NT2/D1 (cell line): ENCODE measurements around the gene TBXT.
"Not testable (repeated sequence)": the region's sequence is repeated elsewhere in the genome, so short reads cannot be mapped to it uniquely, and the experiment has no call there.

Source experiments
- DNase-seq: peaks from one replicate; pipeline ENCODE4 v3.0.0-alpha.2; 2011; ENCODE audit warnings: low read depth, low spot score
- H3K27me3 ChIP-seq: 2 replicates; pipeline ENCODE4 v1.6.0; 2011; ENCODE audit warnings: mild to moderate bottlenecking; ENCODE audit not compliant: insufficient read length, insufficient read depth
- H3K36me3 ChIP-seq: 2 replicates; pipeline ENCODE4 v1.6.1; 2011; ENCODE audit warnings: mild to moderate bottlenecking, low read length, mixed read lengths; ENCODE audit not compliant: insufficient read depth, insufficient read length
- H3K4me1 ChIP-seq: 2 replicates; pipeline ENCODE4 v1.5.1; 2011; ENCODE audit not compliant: insufficient read depth, insufficient read length
- H3K4me3 ChIP-seq: 2 replicates; pipeline ENCODE4 v1.5.1; 2011; ENCODE audit warnings: low read depth; ENCODE audit not compliant: insufficient read length
- H3K9ac ChIP-seq: 2 replicates; pipeline ENCODE4 v1.6.0; 2011; ENCODE audit warnings: low read depth; ENCODE audit not compliant: insufficient read length
- H3K9me3 ChIP-seq: 2 replicates; pipeline ENCODE4 v1.5.1; 2011; ENCODE audit warnings: mild to moderate bottlenecking, low read length; ENCODE audit not compliant: insufficient read depth
- SUZ12 ChIP-seq: IDR thresholded peaks from 2 replicates; pipeline ENCODE4 v1.6.1; 2011; ENCODE audit not compliant: insufficient read length, insufficient read depth; ENCODE audit errors: extremely low read depth
- YY1 ChIP-seq: IDR thresholded peaks from 2 replicates; pipeline ENCODE4 v1.6.1; 2011; ENCODE audit not compliant: insufficient read length, insufficient read depth
- ZNF274 ChIP-seq: IDR thresholded peaks from 2 replicates; pipeline ENCODE4 v1.6.1; 2011; ENCODE audit warnings: mild to moderate bottlenecking, low read depth, low read length

The TBXT gene

DNA sequence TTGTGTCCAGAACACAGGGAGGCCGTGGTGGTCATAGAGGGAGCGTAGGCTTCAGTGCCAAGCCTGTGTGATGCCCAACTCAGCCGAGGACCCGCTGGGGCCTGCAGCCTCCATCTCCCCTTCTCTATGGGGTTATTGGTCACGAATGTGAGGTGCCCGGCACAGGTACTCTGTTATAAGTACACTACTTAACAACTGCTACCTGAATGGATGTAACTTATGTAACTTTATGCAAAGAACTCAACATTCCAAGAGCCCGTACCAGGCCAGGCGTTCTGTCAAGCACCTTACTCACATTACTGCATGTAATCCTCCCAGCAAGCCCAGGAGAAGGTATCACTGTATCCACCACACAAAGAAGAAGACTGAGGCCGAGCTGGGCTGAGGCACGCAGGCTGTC lies 24.5 kb upstream of the TBXT start:
- no peaks in the 10 kb centered on the region for H3K9me3 ChIP-seq
- peaks cover 4% of the 10 kb centered on the region for H3K27me3 ChIP-seq
- H3K4me1 ChIP-seq, result peaks cover 8% of the 10 kb centered on the region
- H3K9ac ChIP-seq, result no peak overlapping the region
- no peak overlapping the region for H3K4me3 ChIP-seq
- DNase-seq, result no peak
- H3K36me3 ChIP-seq, result no peaks in the 10 kb centered on the region
- no peak for TF ChIP-seq SUZ12
- TF ChIP-seq ZNF274, result no peak
- TF ChIP-seq YY1, result no peak

DNA sequence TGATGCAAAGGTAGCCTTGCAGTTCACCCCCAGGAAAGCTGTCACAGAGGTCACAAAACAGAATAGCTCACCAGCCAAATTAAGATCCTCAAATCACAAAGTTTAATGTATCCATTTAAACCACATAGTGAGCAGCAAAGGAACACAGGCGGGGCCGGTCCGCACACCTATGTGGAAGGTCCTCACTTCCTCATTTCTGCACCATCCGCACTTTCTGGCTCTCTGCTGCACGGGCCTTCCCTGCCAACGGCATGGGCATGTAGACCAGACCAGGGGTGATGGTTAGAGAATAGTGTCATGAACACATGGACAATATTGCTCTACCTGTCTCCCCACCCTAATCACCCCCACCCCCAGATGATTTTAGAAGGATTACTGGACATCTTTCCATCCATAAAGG lies 12.1 kb upstream of the TBXT start:
- no peak for DNase-seq
- Histone ChIP-seq H3K4me1 (no peaks in the 10 kb centered on the region), H3K9ac (no peak overlapping the region), H3K4me3 (no peak overlapping the region), H3K9me3 (no peaks in the 10 kb centered on the region), H3K27me3 (no peaks in the 10 kb centered on the region), H3K36me3 (no peaks in the 10 kb centered on the region)
- TF ChIP-seq ZNF274 (no peak), SUZ12 (no peak), YY1 (no peak)

DNA sequence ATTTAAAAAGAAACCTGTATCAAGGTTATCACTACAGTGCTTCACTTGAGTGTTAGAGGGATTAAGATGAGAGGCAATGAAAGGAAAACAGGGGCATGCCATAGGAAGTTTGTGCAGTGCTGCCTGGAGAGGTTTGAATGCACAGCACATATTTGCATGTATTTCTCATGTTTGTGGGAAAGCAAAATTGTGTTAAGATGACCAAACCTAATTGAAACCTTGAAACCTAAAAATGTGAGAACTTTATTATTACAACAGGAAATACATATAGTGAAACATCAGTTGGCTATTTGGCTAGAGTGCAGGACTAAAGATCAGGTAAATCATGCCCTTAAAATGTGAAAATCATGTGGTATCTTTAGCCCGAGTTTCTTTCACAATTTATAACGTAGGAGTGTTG lies 8.5 kb upstream of the TBXT start:
- H3K9ac ChIP-seq, result no peak overlapping the region
- no peak for DNase-seq
- H3K9me3 ChIP-seq, result no peaks in the 10 kb centered on the region
- TF ChIP-seq SUZ12 (no peak), ZNF274 (no peak)
- H3K4me3 ChIP-seq, result no peak overlapping the region
- H3K27me3 ChIP-seq, result peaks cover 14% of the 10 kb centered on the region
- H3K36me3 ChIP-seq, result no peaks in the 10 kb centered on the region
- no peaks in the 10 kb centered on the region for H3K4me1 ChIP-seq

DNA sequence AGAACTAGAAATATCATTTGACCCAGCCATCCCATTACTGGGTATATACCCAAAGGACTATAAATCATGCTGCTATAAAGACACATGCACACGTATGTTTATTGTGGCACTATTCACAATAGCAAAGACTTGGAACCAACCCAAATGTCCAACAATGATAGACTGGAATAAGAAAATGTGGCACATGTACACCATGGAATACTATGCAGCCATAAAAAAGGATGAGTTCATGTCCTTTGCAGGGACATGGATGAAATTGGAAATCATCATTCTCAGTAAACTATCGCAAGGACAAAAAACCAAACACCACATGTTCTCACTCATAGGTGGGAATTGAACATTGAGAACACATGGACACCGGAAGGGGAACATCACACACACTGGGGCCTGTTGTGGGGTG lies 7.4 kb upstream of the TBXT start:
- peaks cover 24% of the 10 kb centered on the region for H3K27me3 ChIP-seq
- not testable (repeated sequence) for DNase-seq, H3K9ac ChIP-seq, H3K4me1 ChIP-seq, H3K36me3 ChIP-seq, H3K4me3 ChIP-seq, H3K9me3 ChIP-seq

DNA sequence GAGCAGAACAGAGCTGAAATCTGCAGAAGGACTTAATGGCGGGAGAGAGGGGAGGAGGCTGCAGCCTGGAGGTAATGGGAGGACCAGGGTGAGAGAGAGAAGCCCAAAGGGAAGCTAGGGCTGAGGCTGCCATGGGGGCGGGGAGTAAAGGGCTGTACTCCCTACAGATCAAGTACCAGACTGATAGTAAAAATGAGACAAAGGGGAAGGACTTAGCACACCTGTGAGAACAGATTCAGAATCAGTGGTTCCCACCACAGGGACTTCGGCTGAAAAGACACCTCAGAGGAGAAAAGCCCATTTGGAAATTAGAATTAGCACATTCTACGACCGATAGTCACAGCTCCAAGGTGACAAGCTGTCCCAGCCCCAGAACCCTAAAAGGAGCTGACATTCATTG lies 6.4 kb upstream of the TBXT start:
- peaks cover 35% of the 10 kb centered on the region for H3K27me3 ChIP-seq
- no peak for DNase-seq

DNA sequence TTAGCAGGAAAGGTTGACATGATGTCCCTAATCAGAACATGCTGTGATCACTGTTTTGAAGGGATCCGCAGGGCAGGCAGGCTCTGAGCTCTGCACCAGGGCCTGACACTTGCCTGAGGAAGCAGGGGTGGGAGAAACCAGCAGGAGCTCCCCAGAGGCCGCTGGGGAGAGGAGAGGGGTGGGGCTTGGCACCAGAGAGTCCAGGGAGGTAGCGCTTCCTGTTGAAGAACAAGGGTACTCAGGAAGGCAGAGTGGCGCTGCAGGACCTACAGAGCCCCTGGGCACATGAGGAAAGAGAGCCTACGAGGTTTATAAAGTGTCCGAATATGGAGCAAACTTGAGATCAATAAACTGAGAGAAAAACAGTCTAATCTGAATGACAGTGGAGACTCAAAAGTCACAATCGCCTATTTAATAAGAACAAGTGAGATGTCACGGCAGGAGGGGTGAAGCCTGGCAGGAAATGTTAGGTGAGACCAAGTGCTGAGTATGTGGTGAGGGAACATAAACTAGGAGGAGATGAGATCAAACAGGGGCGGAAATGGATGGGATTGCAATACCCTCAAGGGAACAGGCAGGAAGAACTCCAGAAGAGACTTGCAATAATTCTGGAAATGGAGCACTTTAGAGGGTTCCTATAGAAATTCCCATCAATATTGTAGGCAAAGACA lies 5.8 kb upstream of the TBXT start:
- peaks cover 2% of the 10 kb centered on the region for H3K4me1 ChIP-seq
- H3K9me3 ChIP-seq, result no peaks in the 10 kb centered on the region
- no peak for DNase-seq
- peaks cover 41% of the 10 kb centered on the region for H3K27me3 ChIP-seq
- TF ChIP-seq ZNF274 (no peak), YY1 (no peak), SUZ12 (no peak)
- H3K4me3 ChIP-seq, result no peak overlapping the region
- H3K36me3 ChIP-seq, result no peaks in the 10 kb centered on the region
- H3K9ac ChIP-seq, result no peak overlapping the region

More for the DNA sequence above, 6.4 kb upstream of the TBXT start:
- H3K9me3 ChIP-seq, result no peaks in the 10 kb centered on the region
- TF ChIP-seq YY1 (no peak), SUZ12 (no peak), ZNF274 (no peak)
- H3K4me3 ChIP-seq, result no peak overlapping the region
- no peaks in the 10 kb centered on the region for H3K36me3 ChIP-seq
- H3K9ac ChIP-seq, result no peak overlapping the region
- H3K4me1 ChIP-seq, result no peaks in the 10 kb centered on the region

DNA sequence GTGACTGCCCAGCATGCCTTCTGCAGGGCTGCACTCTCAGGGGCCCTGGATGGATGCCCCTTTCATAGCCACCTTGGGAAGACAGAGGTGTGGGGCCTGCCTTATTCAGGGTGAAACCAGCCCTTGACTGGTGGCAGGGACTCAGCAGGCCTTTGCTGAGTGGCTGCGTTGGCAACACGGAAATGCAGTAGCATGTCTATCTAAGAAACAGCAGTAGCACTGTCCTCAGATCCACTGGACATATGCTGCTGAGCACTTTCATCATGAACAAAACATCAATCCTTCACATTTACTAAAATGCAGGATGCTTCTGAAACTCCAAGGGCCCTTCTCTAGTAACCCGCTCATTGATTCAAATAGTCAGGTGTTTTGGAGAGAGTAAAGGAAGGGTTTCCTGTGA lies 4.9 kb upstream of the TBXT start:
- Histone ChIP-seq H3K9ac (no peak overlapping the region), H3K27me3 (peaks cover 48% of the 10 kb centered on the region), H3K4me1 (peaks cover 2% of the 10 kb centered on the region), H3K4me3 (no peak overlapping the region), H3K36me3 (no peaks in the 10 kb centered on the region), H3K9me3 (no peaks in the 10 kb centered on the region)
- no peak for DNase-seq
- TF ChIP-seq SUZ12 (no peak), YY1 (no peak), ZNF274 (no peak)
